ENCODE measurements around the gene FIGLA. TPM values are rescaled to one million over a fixed set of nuclear protein-coding genes. Genes with fewer than 3 reads are reported as not detected.

FIGLA gene
- total RNA-seq = not detected

DNA sequence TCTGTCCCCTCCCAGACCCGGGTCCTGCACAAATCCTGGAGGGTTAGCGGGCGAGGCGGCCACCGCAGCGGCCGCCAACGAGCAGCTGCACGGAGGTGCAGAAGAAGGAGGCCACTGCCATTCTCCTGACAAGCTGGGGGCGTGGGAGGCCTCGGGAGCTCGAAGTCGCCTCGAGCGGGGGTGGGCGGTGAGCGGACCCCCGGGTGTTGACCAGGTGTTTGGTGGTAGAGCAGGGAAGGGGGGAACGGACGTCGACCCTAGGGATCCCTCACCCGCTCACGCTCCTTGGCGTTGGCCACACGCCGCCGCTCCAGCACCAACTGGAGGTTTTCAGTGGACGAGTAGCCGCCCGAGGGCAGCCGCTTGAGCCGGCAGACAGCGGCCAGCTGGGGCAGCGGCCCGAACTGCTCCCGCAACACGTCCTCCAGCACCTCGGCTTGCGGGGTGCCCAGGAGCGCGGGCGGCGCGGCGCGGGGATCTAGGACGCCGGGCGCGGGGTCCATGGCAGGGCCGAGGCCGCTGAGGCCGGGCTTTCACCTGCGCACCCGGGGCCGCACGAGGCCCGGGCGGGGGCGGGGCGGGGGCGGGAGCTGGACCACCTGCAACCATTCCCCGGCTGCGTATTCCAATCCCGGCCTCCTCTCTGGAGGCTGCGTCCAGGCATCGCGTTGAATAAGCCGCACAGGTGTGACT lies at the start of gene FIGLA:
FIGLA (minus strand) TSS at position 508 of the 693 bp plus-strand sequence; CDS start at position 503, 5 bp downstream.

DNA sequence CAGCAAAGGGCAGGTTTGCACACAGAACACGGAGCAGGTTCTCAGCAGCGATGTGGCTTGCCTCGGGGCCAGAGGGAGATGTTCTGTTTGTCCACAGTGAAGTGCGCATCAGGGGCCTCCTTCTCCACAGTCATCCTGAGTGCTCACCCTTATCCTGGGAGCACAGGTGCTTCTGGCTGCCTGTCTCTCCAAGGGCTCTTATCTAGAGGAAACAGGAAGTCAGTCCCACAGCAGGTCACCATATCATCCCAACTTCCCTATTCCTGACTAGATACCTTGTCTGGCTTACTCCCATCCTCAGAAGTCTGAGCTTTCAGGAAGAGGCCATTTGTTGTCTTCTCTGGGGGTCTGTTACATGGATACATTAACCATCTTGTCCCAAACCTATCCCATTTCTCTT lies 45.2 kb upstream of the FIGLA start, which contains the start of gene CD207:
CD207 (minus strand) TSS at position 174 of the 400 bp plus-strand sequence; CDS start at position 134, 40 bp downstream.

GRCh38 chr2:70820499-70820898 lies 30.1 kb upstream of the FIGLA start, which contains the start of gene CLEC4F:
CLEC4F (minus strand) TSS chr2:70820599; CDS start chr2:70820523, 76 bp downstream.

GRCh38 chr2:70767699-70768589 lies 22.5 kb downstream of the FIGLA start, which contains the start of gene ADD2:
ADD2 (minus strand) TSS chr2:70768200; CDS start chr2:70706408, 61,792 bp downstream.

Small RNA genes lying within 50 kb of the gene (small RNA-seq; reads per million reads assigned to genes)
- gene HMGN2P21 (ENCODE audit: low replicate concordance) = not detected

Other genes with a start within 250 kb of the FIGLA start
- 7.5 TPM for gene TGFA, start 236.8 kb downstream of the FIGLA start, total RNA-seq
- 552 TPM for gene ADD2, start 22.4 kb downstream of the FIGLA start, total RNA-seq
- gene CLEC4F, start 30.0 kb upstream of the FIGLA start, total RNA-seq = not detected
- not detected for gene CD207, start 45.2 kb upstream of the FIGLA start, total RNA-seq
- not detected for gene VAX2, start 109.9 kb upstream of the FIGLA start, total RNA-seq
- not detected for gene ATP6V1B1, start 145.3 kb upstream of the FIGLA start, total RNA-seq
- gene ANKRD53, start 188.0 kb upstream of the FIGLA start, total RNA-seq = 1.9 TPM
- gene TEX261, start 204.2 kb upstream of the FIGLA start, total RNA-seq = 20.3 TPM

Measured in parietal lobe (tissue), 2 donors.